AG08396 (cell line): ENCODE measurements around the gene CTU2.

Source experiments
- DNase-seq: peaks from one replicate; pipeline ENCODE4 v3.0.0; 2012; ENCODE audit warnings: low spot score, mixed read lengths

CTU2 gene

GRCh38 chr16:88743693-88744576 lies 37.6 kb downstream of the CTU2 start:
- DNase-seq: peak; percentile 93

- no peak for DNase-seq
Observed at GRCh38 chr16:88744577-88745521, 38.5 kb downstream of the CTU2 start.

GRCh38 chr16:88746506-88746905 lies 40.2 kb downstream of the CTU2 start:
- no peak for DNase-seq

- DNase-seq: no peak
Observed at GRCh38 chr16:88747588-88748301, 41.4 kb downstream of the CTU2 start.

GRCh38 chr16:88748364-88748763 lies 42.1 kb downstream of the CTU2 start:
- no peak for DNase-seq

- no peak for DNase-seq
Observed at GRCh38 chr16:88749358-88749757, 43.1 kb downstream of the CTU2 start.

- DNase-seq: no peak
Observed at GRCh38 chr16:88750854-88751253, 44.6 kb downstream of the CTU2 start.

- DNase-seq: no peak
Observed at GRCh38 chr16:88752386-88753002, 46.2 kb downstream of the CTU2 start.

- DNase-seq: no peak
Observed at GRCh38 chr16:88753191-88753590, 46.9 kb downstream of the CTU2 start.

- DNase-seq: no peak
Observed at GRCh38 chr16:88753602-88754001, 47.3 kb downstream of the CTU2 start.

- peak; percentile 50 for DNase-seq
Observed at GRCh38 chr16:88754109-88754911, 48.0 kb downstream of the CTU2 start.

- peak; percentile 93 for DNase-seq
Observed at GRCh38 chr16:88754912-88755744, 48.8 kb downstream of the CTU2 start.

GRCh38 chr16:88755745-88756443 lies 49.6 kb downstream of the CTU2 start:
- DNase-seq: no peak

- peak; percentile 62 for DNase-seq
Observed at GRCh38 chr16:88758227-88758943, 52.1 kb downstream of the CTU2 start.

GRCh38 chr16:88758944-88759244 lies 52.6 kb downstream of the CTU2 start:
- no peak for DNase-seq

- peak; percentile 57 for DNase-seq
Observed at GRCh38 chr16:88759245-88759975, 53.1 kb downstream of the CTU2 start.

- DNase-seq: no peak
Observed at GRCh38 chr16:88759976-88760350, 53.7 kb downstream of the CTU2 start.
